SU-DHL-6 (cell line): ENCODE results near the gene FOXO3.

Experiments
- H2AFZ ChIP-seq: fragments of 200-600 bp; sonication (generic); 2 replicates; pipeline ENCODE4 v1.6.1; 2014; ENCODE audit warnings: low read depth, mild to moderate bottlenecking, moderate library complexity, mixed read lengths, antibody characterized with exemption, low read length; ENCODE audit not compliant: severe bottlenecking
- H3F3A ChIP-seq: fragments of 200-600 bp; shearing (Covaris generic); 2 replicates; pipeline ENCODE4 v1.6.0; 2016; ENCODE audit warnings: antibody characterized with exemption, mild to moderate bottlenecking; ENCODE audit not compliant: insufficient read depth
- H3K27ac ChIP-seq: fragments of 200-600 bp; sonication (generic); 2 replicates; pipeline ENCODE4 v1.5.1; 2016; ENCODE audit warnings: low read depth, mild to moderate bottlenecking, low read length, moderate library complexity, mixed read lengths
- H3K27me3 ChIP-seq: fragments of 200-600 bp; sonication (generic), shearing (Covaris generic); 2 replicates; pipeline ENCODE4 v1.6.0; 2014; ENCODE audit warnings: mild to moderate bottlenecking, low read length
- H3K36me3 ChIP-seq: fragments of 200-600 bp; sonication (generic); 2 replicates; pipeline ENCODE4 v1.6.1; 2014; ENCODE audit warnings: mild to moderate bottlenecking, low read length, mixed read lengths
- H3K4me2 ChIP-seq: fragments of 300-600, 200-600 bp; shearing (Covaris generic), sonication (generic); 2 replicates; pipeline ENCODE4 v1.6.0; 2014; ENCODE audit warnings: low read length, low read depth, mild to moderate bottlenecking; ENCODE audit not compliant: poor library complexity, severe bottlenecking
- H3K4me3 ChIP-seq: fragments of 200-600 bp; sonication (generic); 2 replicates; pipeline ENCODE4 v1.5.1; 2014; ENCODE audit warnings: antibody characterized with exemption, low read length, mild to moderate bottlenecking, mixed read lengths; ENCODE audit not compliant: insufficient read depth, poor library complexity, severe bottlenecking
- H3K79me2 ChIP-seq: fragments of 200-600 bp; sonication (generic); 2 replicates; pipeline ENCODE4 v1.6.1; 2014; ENCODE audit warnings: mild to moderate bottlenecking, low read length, moderate library complexity; ENCODE audit not compliant: insufficient read depth
- H3K9ac ChIP-seq: fragments of 200-600 bp; sonication (generic); 2 replicates; pipeline ENCODE4 v1.7.0; 2014; ENCODE audit warnings: mild to moderate bottlenecking, low read length
- H3K9me2 ChIP-seq: fragments of 200-600 bp; sonication (generic); replicated peaks from 2 replicates; pipeline ENCODE4 v1.6.1; 2014; ENCODE audit warnings: low read length; ENCODE audit not compliant: insufficient read depth
- H3K9me3 ChIP-seq: fragments of 200-600 bp; sonication (generic); 2 replicates; pipeline ENCODE4 v1.6.1; 2014; ENCODE audit warnings: low read length, mixed read lengths; ENCODE audit not compliant: insufficient read depth
- H4K20me1 ChIP-seq: fragments of 200-600 bp; sonication (generic); 2 replicates; pipeline ENCODE4 v1.6.1; 2014; ENCODE audit warnings: low read depth, mild to moderate bottlenecking, antibody characterized with exemption, low read length, moderate library complexity, mixed read lengths
- CTCF ChIP-seq: fragments of 200-600 bp; sonication (generic); IDR thresholded peaks from one replicate; pipeline ENCODE4 v1.5.1; 2017; ENCODE audit warnings: antibody characterized with exemption, mild to moderate bottlenecking, low read length, moderate library complexity; ENCODE audit not compliant: insufficient read depth, poor library complexity, severe bottlenecking
- EZH2phosphoT487 ChIP-seq: fragments of 200-600 bp; sonication (generic), shearing (Covaris generic); conservative IDR thresholded peaks from 2 replicates; pipeline ENCODE4 v1.6.1; 2018; ENCODE audit warnings: mild to moderate bottlenecking, antibody characterized with exemption, low read length, moderate library complexity, mixed read lengths

Gene FOXO3

GRCh38 chr6:108714101-108714765 lies 153.5 kb downstream of the FOXO3 start:
- no peak overlapping the region for H3K27ac ChIP-seq
- no peaks in the 10 kb centered on the region for H3K79me2 ChIP-seq
- H3K27me3 ChIP-seq, result no peaks in the 10 kb centered on the region
- H3K9me2 ChIP-seq, result no peaks in the 10 kb centered on the region
- no peak overlapping the region for H3K9ac ChIP-seq
- no peak overlapping the region for H3K4me3 ChIP-seq
- H4K20me1 ChIP-seq, result no peaks in the 10 kb centered on the region
- H3K36me3 ChIP-seq, result no peaks in the 10 kb centered on the region
- no peak overlapping the region for H2AFZ ChIP-seq
- H3K9me3 ChIP-seq, result no peaks in the 10 kb centered on the region
- no peaks in the 10 kb centered on the region for H3F3A ChIP-seq
- H3K4me2 ChIP-seq, result no peak overlapping the region
- TF ChIP-seq CTCF, result no peak
- no peak for TF ChIP-seq EZH2phosphoT487

GRCh38 chr6:108714766-108715414 lies 154.2 kb downstream of the FOXO3 start:
- Histone ChIP-seq H2AFZ (no peak overlapping the region), H3K79me2 (no peaks in the 10 kb centered on the region), H3F3A (no peaks in the 10 kb centered on the region), H3K27me3 (no peaks in the 10 kb centered on the region), H3K9me3 (no peaks in the 10 kb centered on the region), H3K9me2 (no peaks in the 10 kb centered on the region), H3K4me2 (no peak overlapping the region), H3K27ac (no peak overlapping the region), H3K9ac (no peak overlapping the region), H3K4me3 (no peak overlapping the region), H4K20me1 (no peaks in the 10 kb centered on the region), H3K36me3 (no peaks in the 10 kb centered on the region)
- TF ChIP-seq EZH2phosphoT487 (no peak), CTCF (no peak)

GRCh38 chr6:108715832-108716231 lies 155.1 kb downstream of the FOXO3 start:
- H3K4me3 ChIP-seq, result no peak overlapping the region
- H3K9me2 ChIP-seq, result no peaks in the 10 kb centered on the region
- TF ChIP-seq EZH2phosphoT487, result no peak
- no peak for TF ChIP-seq CTCF

More at GRCh38 chr6:108715832-108716231, 155.1 kb downstream of the FOXO3 start:
- Histone ChIP-seq H3K79me2 (no peaks in the 10 kb centered on the region), H3K9me3 (no peaks in the 10 kb centered on the region), H3K27ac (no peak overlapping the region), H3K9ac (no peak overlapping the region), H4K20me1 (no peaks in the 10 kb centered on the region), H3K27me3 (no peaks in the 10 kb centered on the region), H2AFZ (no peak overlapping the region), H3F3A (no peaks in the 10 kb centered on the region), H3K36me3 (no peaks in the 10 kb centered on the region), H3K4me2 (no peak overlapping the region)
